ENCODE measurements around the gene TRAM2.

GRCh38 chr6:52616059-52616690, 39.3 kb upstream of the TRAM2 start:
- TF ChIP-seq CTCF (conservative IDR thresholded peaks at IDR 0.05; ENCODE audit: low read length) (no peak), EZH2phosphoT487 (IDR thresholded peaks at IDR 0.05; ENCODE audit: borderline replicate concordance) (no peak)
